Measurements from ENCODE around the gene CACNA2D3. TPM values are rescaled to one million over a fixed set of nuclear protein-coding genes. Genes with fewer than 3 reads are reported as not detected.

Gene CACNA2D3
- total RNA-seq, 1 experiment from 2014 or later, result 0.59 TPM

- no peak for TF ChIP-seq EZH2 (IDR thresholded peaks at IDR 0.05; ENCODE audit: low read depth)
- no peak for TF ChIP-seq CTCF (conservative IDR thresholded peaks at IDR 0.05)
- DNase-seq, result no peak
- no peaks in the 10 kb centered on the region for H3F3A ChIP-seq (ENCODE audit: insufficient read depth, low read depth)
- CTCF ChIA-PET, result no interaction called here
- BruUV-seq (replicated peaks), result no TSS peak
- no peaks in the 10 kb centered on the region for H3K4me1 ChIP-seq (replicated peaks; ENCODE audit: insufficient read depth)
- no peaks in the 10 kb centered on the region for H3K27me3 ChIP-seq (ENCODE audit: insufficient read depth, low read depth)
- H3K27ac ChIP-seq, result no peak overlapping the region
- no peak overlapping the region for H3K4me3 ChIP-seq
- H3K9me3 ChIP-seq (ENCODE audit: insufficient read depth, low read depth), result no peaks in the 10 kb centered on the region; the same call in 1 of the 2 replicates
- no peaks in the 10 kb centered on the region for H3K36me3 ChIP-seq (ENCODE audit: low read depth)
- POLR2A ChIA-PET (ENCODE audit: unreplicated experiment), result no interaction called here
- no peak overlapping the region for H3K4me2 ChIP-seq
- H3K79me2 ChIP-seq (ENCODE audit: low read depth), result no peaks in the 10 kb centered on the region
- intact Hi-C loops (cut with micrococcal nuclease; ENCODE audit: unreplicated experiment), result no loop called here
- no peak overlapping the region for H2AFZ ChIP-seq
- no peaks in the 10 kb centered on the region for H3K9me2 ChIP-seq (ENCODE audit: insufficient read depth)
- H4K20me1 ChIP-seq (ENCODE audit: insufficient read depth), result no peaks in the 10 kb centered on the region
Measured at GRCh38 chr3:54846119-54846518, 723.8 kb downstream of the CACNA2D3 start.

- no TSS peak for BruUV-seq (replicated peaks)
- Histone ChIP-seq H3F3A (ENCODE audit: insufficient read depth, low read depth) (no peaks in the 10 kb centered on the region), H3K27me3 (ENCODE audit: insufficient read depth, low read depth) (no peaks in the 10 kb centered on the region), H3K27ac (no peak overlapping the region), H3K4me3 (no peak overlapping the region), H3K36me3 (ENCODE audit: low read depth) (no peaks in the 10 kb centered on the region), H4K20me1 (ENCODE audit: insufficient read depth) (no peaks in the 10 kb centered on the region), H3K9me3 (ENCODE audit: insufficient read depth, low read depth) (no peaks in the 10 kb centered on the region), H3K4me1 (replicated peaks; ENCODE audit: insufficient read depth) (no peaks in the 10 kb centered on the region), H2AFZ (no peak overlapping the region), H3K9me2 (ENCODE audit: insufficient read depth) (no peaks in the 10 kb centered on the region), H3K4me2 (no peak overlapping the region), H3K79me2 (ENCODE audit: low read depth) (no peaks in the 10 kb centered on the region)
- ChIA-PET POLR2A (ENCODE audit: unreplicated experiment) (no interaction called here), CTCF (no interaction called here)
- TF ChIP-seq EZH2 (IDR thresholded peaks at IDR 0.05; ENCODE audit: low read depth) (no peak), CTCF (conservative IDR thresholded peaks at IDR 0.05) (no peak)
- intact Hi-C loops (cut with micrococcal nuclease; ENCODE audit: unreplicated experiment), result no loop called here
- no peak for DNase-seq
Measured at GRCh38 chr3:54847361-54847760, 725.0 kb downstream of the CACNA2D3 start.

- no TSS peak for BruUV-seq (replicated peaks)
- Histone ChIP-seq H3K79me2 (ENCODE audit: low read depth) (no peaks in the 10 kb centered on the region), H3K9me3 (ENCODE audit: insufficient read depth, low read depth) (no peaks in the 10 kb centered on the region), H3K36me3 (ENCODE audit: low read depth) (no peaks in the 10 kb centered on the region), H4K20me1 (ENCODE audit: insufficient read depth) (no peaks in the 10 kb centered on the region), H3K4me2 (no peak overlapping the region), H3K4me1 (replicated peaks; ENCODE audit: insufficient read depth) (no peaks in the 10 kb centered on the region), H3K27ac (no peak overlapping the region), H3F3A (ENCODE audit: insufficient read depth, low read depth) (no peaks in the 10 kb centered on the region), H3K9me2 (ENCODE audit: insufficient read depth) (no peaks in the 10 kb centered on the region), H2AFZ (no peak overlapping the region), H3K4me3 (no peak overlapping the region), H3K27me3 (ENCODE audit: insufficient read depth, low read depth) (no peaks in the 10 kb centered on the region)
- no peak for DNase-seq
- ChIA-PET CTCF (no interaction called here), POLR2A (ENCODE audit: unreplicated experiment) (no interaction called here)
- intact Hi-C loops (cut with micrococcal nuclease; ENCODE audit: unreplicated experiment), result no loop called here
- TF ChIP-seq EZH2 (IDR thresholded peaks at IDR 0.05; ENCODE audit: low read depth), result no peak
- no peak for TF ChIP-seq CTCF (conservative IDR thresholded peaks at IDR 0.05)
Measured at GRCh38 chr3:54849360-54849759, 727.0 kb downstream of the CACNA2D3 start.

Measured in PC-9 (cell line).